ENCODE data around the gene TSPOAP1.

- TF ChIP-seq CTCF (conservative IDR thresholded peaks at IDR 0.05 in 1 of 2, IDR thresholded peaks at IDR 0.05 in 1 of 2; ENCODE audit: extremely low read depth in 1 of 2, insufficient read depth in 1 of 2, low read depth in 1 of 2, low read length in 2 of 2) (no peak), EZH2 (IDR thresholded peaks at IDR 0.05; ENCODE audit: borderline replicate concordance, low read length) (no peak)
Measured at GRCh38 chr17:58284613-58285421, 43.8 kb downstream of the TSPOAP1 start.

Data from mammary epithelial cell (primary cell).